ENCODE results near the gene CCDC60.

DNA sequence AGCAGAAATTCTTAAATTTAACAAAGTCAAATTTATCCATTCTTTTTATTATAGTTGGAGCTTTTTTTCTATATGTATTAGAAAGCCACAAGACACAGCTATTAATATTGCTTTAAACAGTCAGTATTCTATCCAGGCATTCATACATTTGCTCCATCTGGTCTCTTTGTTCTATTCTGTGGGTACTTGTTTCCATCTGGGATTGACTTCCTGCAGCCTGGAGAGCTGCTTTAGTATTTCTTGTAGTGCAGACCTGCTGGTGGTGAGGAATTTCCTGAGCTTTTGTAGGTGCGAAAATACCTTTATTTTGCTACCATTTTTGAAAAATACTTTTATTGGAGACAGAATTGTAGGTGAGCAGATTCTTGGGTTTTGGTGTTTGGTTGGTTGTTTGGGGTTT lies 29.0 kb downstream of the CCDC60 start:
- no peak for TF ChIP-seq SIN3A (IDR thresholded peaks at IDR 0.05; ENCODE audit: borderline replicate concordance, insufficient read depth, low read length)
- TF ChIP-seq POLR2AphosphoS5 (IDR thresholded peaks at IDR 0.05; ENCODE audit: low read depth, low read length): no peak
- no peak for TF ChIP-seq TAF1 (IDR thresholded peaks at IDR 0.05; ENCODE audit: borderline replicate concordance, insufficient read depth, low read length)
